GM12892 (cell line): ENCODE results near the gene CFAP206.

ENCODE experiments used
- POLR2A ChIP-seq: IDR thresholded peaks from 2 replicates; pipeline ENCODE4 v1.6.1; 2011; ENCODE audit warnings: low read depth, low read length, control low read depth
- TAF1 ChIP-seq: IDR thresholded peaks from 2 replicates; pipeline ENCODE4 v1.6.1; 2011; ENCODE audit warnings: low read depth, mild to moderate bottlenecking, control low read depth, low read length, borderline replicate concordance

DNA sequence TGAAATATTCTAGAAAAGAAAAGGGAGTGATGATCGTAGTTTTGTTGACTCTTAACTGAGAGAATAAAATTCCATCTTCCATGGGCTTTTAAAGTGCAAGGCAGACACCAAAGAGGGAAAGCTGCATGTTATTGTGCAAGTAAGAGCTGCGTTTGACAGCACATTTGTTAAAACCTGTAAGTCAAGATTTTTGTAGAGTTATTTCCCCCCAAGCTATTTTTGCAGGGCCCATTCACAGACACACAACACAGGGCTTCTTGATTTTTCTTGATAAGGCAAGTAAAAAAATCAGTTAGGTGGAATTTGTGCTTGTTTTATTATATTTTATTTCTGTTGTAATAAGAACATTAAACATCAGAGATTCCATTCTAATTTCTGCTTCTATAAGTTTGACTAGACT, 13.8 kb downstream of the CFAP206 start:
- no peak for TF ChIP-seq POLR2A
- no peak for TF ChIP-seq TAF1
